C4-2B (cell line): Measurements from ENCODE around the gene DIPK1C.

ENCODE experiments used
- H3K27ac ChIP-seq: fragments of 450-650 bp; 2 replicates; pipeline ENCODE4 v1.5.1; 2017
- ZFX ChIP-seq: fragments of 450-650 bp; IDR thresholded peaks from 2 replicates; pipeline ENCODE4 v1.6.1; 2017
- TF ChIP-seq, protein P1 (sequence below): fragments of 450-650 bp; conservative IDR thresholded peaks from 2 replicates; pipeline ENCODE4 v1.5.1; 2017; ENCODE audit warnings: mild to moderate bottlenecking

The DIPK1C gene

DNA sequence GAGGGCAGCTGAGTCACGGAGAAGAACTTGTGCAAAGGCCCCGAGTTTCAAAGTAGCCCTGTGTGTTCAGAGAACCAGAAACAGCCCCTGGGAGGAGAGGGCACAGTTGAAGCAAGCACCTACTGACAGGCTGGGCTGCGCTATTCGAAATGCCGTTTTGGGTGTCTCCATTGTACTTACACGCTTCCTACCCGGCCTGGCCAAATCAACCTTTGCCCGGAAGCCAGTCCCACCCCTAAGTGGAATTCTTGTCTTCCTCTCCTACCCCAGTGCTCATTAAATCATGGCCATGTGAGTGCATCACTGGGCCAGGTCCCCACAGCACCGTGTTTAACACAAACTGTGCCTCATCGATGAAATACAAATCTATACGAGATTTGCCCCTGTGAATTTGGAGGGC lies 6.0 kb downstream of the DIPK1C start:
- TF ChIP-seq ZFX: no peak
- TF ChIP-seq, protein P1, sequence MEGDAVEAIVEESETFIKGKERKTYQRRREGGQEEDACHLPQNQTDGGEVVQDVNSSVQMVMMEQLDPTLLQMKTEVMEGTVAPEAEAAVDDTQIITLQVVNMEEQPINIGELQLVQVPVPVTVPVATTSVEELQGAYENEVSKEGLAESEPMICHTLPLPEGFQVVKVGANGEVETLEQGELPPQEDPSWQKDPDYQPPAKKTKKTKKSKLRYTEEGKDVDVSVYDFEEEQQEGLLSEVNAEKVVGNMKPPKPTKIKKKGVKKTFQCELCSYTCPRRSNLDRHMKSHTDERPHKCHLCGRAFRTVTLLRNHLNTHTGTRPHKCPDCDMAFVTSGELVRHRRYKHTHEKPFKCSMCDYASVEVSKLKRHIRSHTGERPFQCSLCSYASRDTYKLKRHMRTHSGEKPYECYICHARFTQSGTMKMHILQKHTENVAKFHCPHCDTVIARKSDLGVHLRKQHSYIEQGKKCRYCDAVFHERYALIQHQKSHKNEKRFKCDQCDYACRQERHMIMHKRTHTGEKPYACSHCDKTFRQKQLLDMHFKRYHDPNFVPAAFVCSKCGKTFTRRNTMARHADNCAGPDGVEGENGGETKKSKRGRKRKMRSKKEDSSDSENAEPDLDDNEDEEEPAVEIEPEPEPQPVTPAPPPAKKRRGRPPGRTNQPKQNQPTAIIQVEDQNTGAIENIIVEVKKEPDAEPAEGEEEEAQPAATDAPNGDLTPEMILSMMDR: no peak
- H3K27ac ChIP-seq: no peak overlapping the region

DNA sequence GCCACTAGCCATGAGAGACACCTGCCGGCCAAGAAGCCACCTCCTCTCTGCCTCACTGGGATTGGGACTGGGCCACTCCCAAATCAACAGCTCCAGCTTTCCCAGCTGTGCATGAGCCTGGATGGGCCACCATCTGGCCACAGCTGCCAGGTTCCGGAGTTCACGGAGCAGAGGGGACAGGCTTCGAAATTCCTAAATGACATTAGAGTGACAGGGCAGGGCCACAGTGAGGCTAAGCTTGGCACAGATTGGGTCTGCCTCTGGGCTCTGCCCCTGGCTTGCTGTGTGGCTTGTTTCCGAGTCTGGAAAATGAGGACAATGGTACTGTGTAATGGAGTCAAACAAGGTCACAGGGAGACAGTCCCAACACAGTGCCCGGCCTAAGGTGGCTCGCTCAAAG lies 6.5 kb downstream of the DIPK1C start:
- no peak for TF ChIP-seq ZFX
- TF ChIP-seq, protein P1: no peak
- H3K27ac ChIP-seq: no peak overlapping the region

DNA sequence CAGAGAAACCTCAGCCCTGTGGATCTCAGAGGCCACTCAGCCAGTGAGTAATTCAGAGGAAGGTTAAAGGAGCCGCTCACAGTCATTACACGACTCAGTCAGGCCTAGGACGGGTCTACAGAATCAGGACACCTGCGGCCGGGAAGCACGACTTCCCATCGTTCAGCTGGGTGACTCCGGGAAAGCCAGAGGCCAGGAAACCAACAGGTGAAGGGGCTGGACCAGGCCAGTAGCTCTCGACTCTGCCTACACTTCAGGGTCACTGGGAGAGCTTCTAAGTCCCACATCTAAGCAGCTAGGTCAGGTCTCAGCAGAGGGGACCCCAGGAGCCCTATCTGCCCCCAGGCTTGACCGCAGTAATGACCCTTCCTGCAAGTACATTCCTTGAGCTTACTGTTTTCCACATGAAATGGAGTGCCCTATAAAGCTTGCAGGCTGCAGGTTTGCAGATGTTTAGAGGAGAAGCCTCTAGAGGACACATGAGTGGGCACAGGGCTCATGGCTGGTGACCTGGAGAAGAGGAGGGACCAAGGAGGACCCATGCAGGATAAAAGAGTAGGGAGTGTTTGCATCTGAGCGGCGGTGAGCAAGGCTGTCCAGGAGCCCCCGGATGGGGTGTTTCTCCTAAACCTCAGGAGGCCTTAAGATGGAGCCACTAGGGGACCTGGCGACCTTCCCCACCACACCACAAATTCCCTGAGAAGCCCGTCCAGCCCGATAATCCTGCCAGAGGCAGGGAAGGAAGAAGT lies 9.5 kb downstream of the DIPK1C start:
- no peak for TF ChIP-seq ZFX
- TF ChIP-seq, protein P1: no peak
- no peak overlapping the region for H3K27ac ChIP-seq

DNA sequence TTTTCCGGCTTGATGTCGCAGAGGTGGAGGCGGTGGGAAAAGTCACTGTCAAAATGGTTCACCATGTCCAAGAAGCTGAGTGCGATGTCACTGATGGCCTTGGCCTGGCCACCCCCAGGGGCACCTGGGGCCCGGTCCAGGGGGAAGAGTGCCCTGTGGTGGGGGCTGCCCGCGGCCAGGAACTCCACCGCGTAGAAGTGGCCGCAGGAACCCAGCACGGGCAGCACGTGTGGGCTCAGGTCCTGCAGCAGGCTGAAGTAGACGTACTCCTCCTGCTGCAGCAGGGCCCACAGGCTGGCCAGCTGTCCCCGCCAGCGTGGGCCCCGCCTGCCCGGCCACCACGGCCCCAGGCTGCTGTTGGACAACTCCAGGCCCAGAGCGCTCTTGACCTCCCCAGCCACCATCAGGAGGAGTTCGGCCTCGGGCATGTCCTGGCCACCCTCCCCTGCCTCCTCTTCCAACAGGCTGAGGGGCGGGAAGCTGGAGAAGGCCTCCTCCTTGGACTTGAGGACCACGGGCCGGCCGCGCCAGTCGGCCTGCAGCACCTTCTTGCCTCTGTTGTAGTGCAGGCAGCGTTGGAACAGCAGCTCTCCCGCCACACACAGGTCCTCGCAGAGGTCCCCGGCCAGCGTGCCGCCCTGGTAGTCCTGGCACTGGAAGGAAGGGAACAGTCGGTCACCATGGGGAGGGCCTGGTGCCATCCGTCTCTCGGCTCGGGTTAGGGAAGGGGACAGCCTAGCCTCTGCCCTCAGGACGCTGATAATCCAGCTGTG lies 10.3 kb downstream of the DIPK1C start:
- H3K27ac ChIP-seq: no peak overlapping the region
- TF ChIP-seq, protein P1: no peak
- no peak for TF ChIP-seq ZFX

DNA sequence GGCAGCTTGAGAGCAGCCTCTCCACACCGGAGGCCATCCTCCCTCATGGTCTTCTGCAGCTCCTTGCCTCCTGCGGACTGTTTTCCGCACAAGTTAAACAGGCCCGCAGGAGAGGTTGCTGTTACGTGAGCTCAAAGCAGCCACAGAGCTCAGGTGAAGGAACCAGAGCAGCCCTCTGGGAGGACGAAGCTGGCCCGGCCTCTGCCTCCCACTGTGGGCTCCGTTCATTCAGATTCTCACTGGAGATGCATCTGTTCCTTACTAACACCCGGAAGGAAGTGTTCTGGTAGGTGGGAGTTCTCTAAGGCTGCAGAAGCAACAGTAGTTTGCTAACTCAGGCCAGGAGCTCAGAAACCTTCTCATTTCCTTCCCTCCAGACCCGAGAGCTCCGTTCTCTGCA lies 10.9 kb downstream of the DIPK1C start:
- TF ChIP-seq ZFX: no peak
- TF ChIP-seq, protein P1: no peak
- H3K27ac ChIP-seq: no peak overlapping the region

DNA sequence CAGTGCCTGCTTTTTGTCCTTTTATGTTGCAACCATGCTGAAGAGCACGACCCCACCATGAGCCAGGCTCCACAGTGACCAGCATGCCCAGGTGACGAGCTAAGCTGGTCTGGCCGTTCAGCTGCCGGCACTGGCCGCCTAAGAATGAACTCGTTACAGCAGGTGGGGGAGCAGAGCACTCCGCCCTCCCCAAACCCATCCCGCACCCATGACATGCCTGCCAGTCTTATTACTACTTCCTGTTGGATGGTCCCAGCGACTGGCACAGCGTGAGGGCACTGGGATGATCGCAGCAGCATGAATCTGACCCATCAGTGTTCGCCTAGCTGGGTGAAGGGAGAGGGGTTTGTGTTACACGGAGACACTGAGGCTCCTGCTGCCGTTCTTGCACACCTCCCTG lies 11.5 kb downstream of the DIPK1C start:
- TF ChIP-seq, protein P1: no peak
- no peak for TF ChIP-seq ZFX
- H3K27ac ChIP-seq: no peak overlapping the region

DNA sequence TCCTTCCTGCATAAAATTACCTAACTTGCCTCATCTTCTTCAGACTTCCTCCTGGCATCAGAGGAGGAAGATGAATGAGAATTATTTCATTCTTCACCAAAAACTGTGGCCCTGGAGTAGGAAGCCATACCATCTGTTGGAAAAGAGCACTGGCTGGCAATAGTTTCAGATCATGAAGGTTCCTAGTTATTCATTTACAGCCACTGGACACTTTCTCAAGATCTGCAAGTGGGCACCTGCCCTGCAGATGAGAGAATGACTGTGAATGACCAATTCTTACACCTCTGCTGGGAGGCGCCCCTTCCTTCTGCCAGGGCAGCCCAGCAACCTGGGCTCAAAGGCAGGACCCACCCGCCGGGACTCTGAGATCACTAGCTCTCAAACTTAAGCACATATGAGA lies 13.0 kb downstream of the DIPK1C start:
- no peak overlapping the region for H3K27ac ChIP-seq
- TF ChIP-seq, protein P1: no peak
- no peak for TF ChIP-seq ZFX
